ENCODE results near the gene OASL. TPM values are rescaled to one million over a fixed set of nuclear protein-coding genes. Genes with fewer than 3 reads are reported as not detected.

OASL gene
- total and polyA plus RNA-seq, 4 donors, result 0.60 to 11.1 (median 9.2) TPM

- Histone ChIP-seq H3K4me1 (ENCODE audit: control insufficient read depth in 5 of 5, insufficient read depth in 5 of 5, low read length in 5 of 5) (no peaks in the 10 kb centered on the region), H3K36me3 (ENCODE audit: control insufficient read depth in 4 of 4, insufficient read depth in 4 of 4, low read length in 4 of 4) (no peaks in the 10 kb centered on the region), H3K9me3 (ENCODE audit: control insufficient read depth in 4 of 4, insufficient read depth in 3 of 4, low read length in 3 of 4) (no peaks in the 10 kb centered on the region), H3K9ac (ENCODE audit: insufficient read depth in 1 of 2, low read length in 2 of 2) (no peak within 1 kb of the TSS), H3K4me3 (no peak within 1 kb of the TSS), H3K27ac (ENCODE audit: low read depth in 1 of 2, low read length in 1 of 2) (no peak within 1 kb of the TSS), H3K27me3 (ENCODE audit: control insufficient read depth in 3 of 3, insufficient read depth in 3 of 3, low read length in 2 of 3) (no peaks in the 10 kb centered on the region)
- WGBS, 2 donors, result 78 to 90% methylated on average over 37 to 40 of the region's 40 CpGs
- ATAC-seq (ENCODE audit: insufficient read depth, low FRiP score), result no peak
- TF ChIP-seq CTCF (IDR thresholded peaks at IDR 0.05; ENCODE audit: control extremely low read depth, extremely low read depth), result no peak
- DNase-seq, result no peak
These were observed 60.5 kb downstream of the OASL start, which contains the start of gene HNF1A for GRCh38 chr12:120978296-120979219. HNF1A (plus strand) TSS chr12:120978543; CDS start chr12:120978769, 226 bp downstream.

- no peak for ATAC-seq (ENCODE audit: insufficient read depth, low FRiP score)
These were observed 61.3 kb downstream of the OASL start for GRCh38 chr12:120977531-120978295.

GRCh38 chr12:120972870-120973543 lies 66.0 kb downstream of the OASL start:
- no peak overlapping the region for H3K9ac ChIP-seq (ENCODE audit: insufficient read depth in 1 of 2, low read length in 2 of 2)
- H3K4me1 ChIP-seq (ENCODE audit: control insufficient read depth in 5 of 5, insufficient read depth in 5 of 5, low read length in 5 of 5), result peaks cover 0 to 3% (median 0%) of the 10 kb centered on the region in 5 donors
- no peak for TF ChIP-seq CTCF (IDR thresholded peaks at IDR 0.05; ENCODE audit: control extremely low read depth, extremely low read depth)
- no peak overlapping the region for H3K27ac ChIP-seq (ENCODE audit: low read depth in 1 of 2, low read length in 1 of 2)
- 54 to 75% methylated on average over 10 of the region's 10 CpGs for WGBS, 2 donors
- H3K4me3 ChIP-seq, result no peak overlapping the region
- no peaks in the 10 kb centered on the region for H3K27me3 ChIP-seq (ENCODE audit: control insufficient read depth in 3 of 3, insufficient read depth in 3 of 3, low read length in 2 of 3)
- DNase-seq (peak; percentile 68 to 86 (median 75)), ATAC-seq (ENCODE audit: insufficient read depth, low FRiP score) (peak; percentile 76)
- H3K9me3 ChIP-seq (ENCODE audit: control insufficient read depth in 4 of 4, insufficient read depth in 3 of 4, low read length in 3 of 4), result no peaks in the 10 kb centered on the region
- H3K36me3 ChIP-seq (ENCODE audit: control insufficient read depth in 4 of 4, insufficient read depth in 4 of 4, low read length in 4 of 4), result no peaks in the 10 kb centered on the region

More at GRCh38 chr12:120977531-120978295, 61.3 kb downstream of the OASL start:
- no peak for TF ChIP-seq CTCF (IDR thresholded peaks at IDR 0.05; ENCODE audit: control extremely low read depth, extremely low read depth)
- H3K27me3 ChIP-seq (ENCODE audit: control insufficient read depth in 3 of 3, insufficient read depth in 3 of 3, low read length in 2 of 3), result no peaks in the 10 kb centered on the region
- no peak overlapping the region for H3K9ac ChIP-seq (ENCODE audit: insufficient read depth in 1 of 2, low read length in 2 of 2)
- H3K9me3 ChIP-seq (ENCODE audit: control insufficient read depth in 4 of 4, insufficient read depth in 3 of 4, low read length in 3 of 4), result no peaks in the 10 kb centered on the region
- WGBS, 2 donors, result 94 to 96% methylated on average over 14 of the region's 14 CpGs
- H3K4me1 ChIP-seq (ENCODE audit: control insufficient read depth in 5 of 5, insufficient read depth in 5 of 5, low read length in 5 of 5), result no peaks in the 10 kb centered on the region
- no peaks in the 10 kb centered on the region for H3K36me3 ChIP-seq (ENCODE audit: control insufficient read depth in 4 of 4, insufficient read depth in 4 of 4, low read length in 4 of 4)
- DNase-seq, result no peak
- H3K4me3 ChIP-seq, result no peak overlapping the region
- H3K27ac ChIP-seq (ENCODE audit: low read depth in 1 of 2, low read length in 1 of 2), result no peak overlapping the region
